CD4-positive, alpha-beta T cell (primary cell): ENCODE results near the gene RPL34. TPM values are rescaled to one million over a fixed set of nuclear protein-coding genes. Genes with fewer than 3 reads are reported as not detected.

Experiments
- ATAC-seq: fragments of 200-7000 bp; cut with Tn5 transposase; one replicate; pipeline ENCODE4 v1.10.0; 2022; ENCODE audit warnings: mild to moderate bottlenecking; ENCODE audit not compliant: poor library complexity
- CTCF ChIA-PET: fragments of 350-600 bp; sonication (Branson Sonifier 250); formaldehyde crosslinking; loops from one replicate; lab custom pipeline; 2021; ENCODE audit warnings: antibody characterized with exemption, inconsistent platforms; lab: Charles Lee
- POLR2A ChIA-PET: fragments of 350-600 bp; sonication (Branson Sonifier 250); formaldehyde crosslinking; loops from one replicate; lab custom pipeline; 2021; ENCODE audit warnings: antibody characterized with exemption, inconsistent platforms; lab: Charles Lee
- DNase-seq, 14 experiments: peaks; one replicate each; pipeline ENCODE4 v3.0.0-alpha.2; 2013 to 2020; ENCODE audit warnings: mixed read lengths in 2 of 14
- H3K27ac ChIP-seq, 2 donors: one replicate each; pipeline versions ENCODE4 v1.5.1 to v1.7.0; 2013; ENCODE audit warnings: low read length in 2 of 2, low read depth in 1 of 2, mild to moderate bottlenecking in 1 of 2
- H3K27me3 ChIP-seq, 2 experiments: 1 replicate in 1 of 2; 2 replicates in 1 of 2; pipeline versions ENCODE4 v1.6.1 to v1.7.0; 2013; ENCODE audit warnings: low read length in 2 of 2, control low read depth in 1 of 2, mild to moderate bottlenecking in 1 of 2, moderate library complexity in 1 of 2; ENCODE audit not compliant: insufficient read depth in 2 of 2, control insufficient read depth in 1 of 2
- H3K36me3 ChIP-seq: one replicate; pipeline ENCODE4 v1.6.1; 2013; ENCODE audit warnings: low read length, control low read depth; ENCODE audit not compliant: insufficient read depth
- H3K4me1 ChIP-seq: one replicate; pipeline ENCODE4 v1.6.1; 2013; ENCODE audit warnings: low read length, control low read depth; ENCODE audit not compliant: insufficient read depth
- H3K4me3 ChIP-seq: one replicate; pipeline ENCODE4 v1.5.1; 2013; ENCODE audit warnings: mild to moderate bottlenecking, low read length, moderate library complexity
- H3K9me3 ChIP-seq, 2 experiments: 1 replicate in 1 of 2; 2 replicates in 1 of 2; pipeline versions ENCODE4 v1.6.1 to v1.7.0; 2013; ENCODE audit warnings: low read length in 2 of 2, mild to moderate bottlenecking in 2 of 2, control low read depth in 1 of 2, moderate library complexity in 1 of 2; ENCODE audit not compliant: control insufficient read depth in 1 of 2, insufficient read depth in 1 of 2
- H3K27ac Mint-ChIP-seq: one replicate; pipeline ENCODE4 v1.8.0; 2020; ENCODE audit warnings: mixed read lengths
- H3K27me3 Mint-ChIP-seq: one replicate; pipeline ENCODE4 v1.8.0; 2021; ENCODE audit warnings: mixed read lengths
- H3K36me3 Mint-ChIP-seq: one replicate; pipeline ENCODE4 v1.8.0; 2021; ENCODE audit warnings: low read depth, mixed read lengths
- H3K4me1 Mint-ChIP-seq: one replicate; pipeline ENCODE4 v1.8.0; 2021; ENCODE audit warnings: low read depth, mixed read lengths
- H3K4me3 Mint-ChIP-seq: one replicate; pipeline ENCODE4 v1.8.0; 2020; ENCODE audit warnings: mild to moderate bottlenecking, mixed read lengths
- H3K9me3 Mint-ChIP-seq: one replicate; pipeline ENCODE4 v1.8.0; 2020; ENCODE audit warnings: mixed read lengths
- CTCF ChIP-seq: fragments of 200-600 bp; IDR thresholded peaks from one replicate; pipeline ENCODE4 v1.8.0; 2022; ENCODE audit warnings: antibody characterized with exemption, mild to moderate bottlenecking
- intact Hi-C, 2 experiments: fragments of 100-400 bp; cut with DNase I in 1 of 2; cut with micrococcal nuclease in 1 of 2; formaldehyde crosslinking; loops; one replicate each; pipeline versions ENCODE4 v1.15.1 to v1.9.0; 2023 to 2025; cut with DNase I, micrococcal nuclease
- total RNA-seq, 174 experiments: library from RNA in 2 of 174; stranded (reverse) in 2 of 174; gene quantifications; one replicate each; pipeline ENCODE4 v1.2.3 and lab custom pipeline; 2021 to 2026

The RPL34 gene
- total RNA-seq, 2 experiments from 2014 or later = 3,283 to 3,551 TPM

- Histone ChIP-seq H3K36me3 (no peaks in the 10 kb centered on the region), H3K27ac (no peak overlapping the region), H3K27me3 (no peaks in the 10 kb centered on the region), H3K4me1 (no peaks in the 10 kb centered on the region), H3K4me3 (no peak overlapping the region), H3K9me3 (no peaks in the 10 kb centered on the region)
- intact Hi-C loops = no loop called here
- ChIA-PET POLR2A (interaction anchor here (0.9 kb wide), 1 partner anchor 9 kb away, joined by 3 read pairs; no protein-coding TSS in a partner anchor), CTCF (interaction anchor here (0.6 kb wide), 1 partner anchor 9 kb away, joined by 3 read pairs; no protein-coding TSS in a partner anchor)
- Mint-ChIP-seq H3K27me3 (no peaks in the 10 kb centered on the region), H3K9me3 (no peaks in the 10 kb centered on the region), H3K27ac (no peak overlapping the region), H3K4me1 (no peaks in the 10 kb centered on the region), H3K4me3 (no peak overlapping the region), H3K36me3 (no peaks in the 10 kb centered on the region)
- DNase-seq (no peak), ATAC-seq (no peak)
- TF ChIP-seq CTCF = no peak
These were observed 39.3 kb upstream of the RPL34 start for GRCh38 chr4:108581083-108581482.

- H3K4me1 Mint-ChIP-seq = no peaks in the 10 kb centered on the region
- Histone ChIP-seq H3K9me3 (no peaks in the 10 kb centered on the region), H3K4me3 (no peak overlapping the region), H3K27me3 (no peaks in the 10 kb centered on the region), H3K27ac (no peak overlapping the region), H3K36me3 (no peaks in the 10 kb centered on the region), H3K4me1 (no peaks in the 10 kb centered on the region)
- no peak for TF ChIP-seq CTCF
- no peak overlapping the region for H3K4me3 Mint-ChIP-seq
- no peaks in the 10 kb centered on the region for H3K9me3 Mint-ChIP-seq
- ChIA-PET POLR2A (interaction anchor here (1.1 kb wide), 1 partner anchor 15 kb away, joined by 3 read pairs; no protein-coding TSS in a partner anchor), CTCF (interaction anchor here (1.2 kb wide), 1 partner anchor 20 kb away, joined by 3 read pairs; no protein-coding TSS in a partner anchor)
- H3K36me3 Mint-ChIP-seq = no peaks in the 10 kb centered on the region
- H3K27me3 Mint-ChIP-seq = no peaks in the 10 kb centered on the region
- DNase-seq = no peak
- H3K27ac Mint-ChIP-seq = no peak overlapping the region
- no peak for ATAC-seq
- intact Hi-C loops = no loop called here
These were observed 33.6 kb upstream of the RPL34 start for GRCh38 chr4:108586778-108587177.

- no peak for TF ChIP-seq CTCF
- ChIA-PET POLR2A (interaction anchor here (0.6 to 1.0 kb wide), 2 partner anchors 11 to 617 kb away, joined by 3 read pairs; no protein-coding TSS in a partner anchor), CTCF (interaction anchor here (1.3 kb wide), 1 partner anchor 559 kb away, joined by 4 read pairs; no protein-coding TSS in a partner anchor)
- H3K4me3 Mint-ChIP-seq = no peak overlapping the region
- H3K36me3 Mint-ChIP-seq = peaks cover 13% of the 10 kb centered on the region
- H3K36me3 ChIP-seq = no peaks in the 10 kb centered on the region
- no peaks in the 10 kb centered on the region for H3K27me3 Mint-ChIP-seq
- no peak overlapping the region for H3K4me3 ChIP-seq
- no peaks in the 10 kb centered on the region for H3K4me1 ChIP-seq
- H3K9me3 ChIP-seq = no peaks in the 10 kb centered on the region
- intact Hi-C loops = no loop called here
- no peak overlapping the region for H3K27ac Mint-ChIP-seq
- H3K27ac ChIP-seq = no peak overlapping the region
- no peaks in the 10 kb centered on the region for H3K9me3 Mint-ChIP-seq
- ATAC-seq (no peak), DNase-seq (no peak)
- peaks cover 4% of the 10 kb centered on the region for H3K4me1 Mint-ChIP-seq
- no peaks in the 10 kb centered on the region for H3K27me3 ChIP-seq
These were observed 31.5 kb upstream of the RPL34 start for GRCh38 chr4:108588878-108589277.
